ENCODE results near the gene ALPK3.

- TF ChIP-seq POLR2AphosphoS5 (IDR thresholded peaks at IDR 0.05; ENCODE audit: borderline replicate concordance, low read depth, low read length) (no peak), EZH2 (IDR thresholded peaks at IDR 0.05) (no peak)
Measured at GRCh38 chr15:84881520-84881830, 64.3 kb downstream of the ALPK3 start.
